T-cell (primary cell): ENCODE results near the gene RXRA. TPM values are rescaled to one million over a fixed set of nuclear protein-coding genes. Genes with fewer than 3 reads are reported as not detected.
A peak's percentile ranks its signal among the peaks of the same experiment; 100 is the strongest.

Source experiments
- ATAC-seq, 4 experiments: fragments of 200-7000 bp in 3 of 4; fragments of 150-1000 bp in 1 of 4; cut with Tn5 transposase; replicated peaks in 1 of 4; 1 replicate in 3 of 4; 2 replicates in 1 of 4; pipeline ENCODE4 v1.10.0; 2021; ENCODE audit warnings: moderate library complexity in 3 of 4, mild to moderate bottlenecking in 2 of 4, moderate number of reproducible peaks in 1 of 4
- CTCF ChIA-PET, 2 donors: fragments of 300-600 bp; sonication (Branson Sonifier 250); formaldehyde crosslinking; loops; one replicate each; lab custom pipeline; 2022; ENCODE audit warnings: antibody characterized with exemption in 2 of 2; lab: Charles Lee
- POLR2A ChIA-PET, 2 donors: fragments of 300-600 bp; sonication (Branson Sonifier 250); formaldehyde crosslinking; loops; one replicate each; lab custom pipeline; 2022; ENCODE audit warnings: antibody characterized with exemption in 2 of 2; lab: Charles Lee
- DNase-seq, 35 experiments: peaks; one replicate each; pipeline versions ENCODE4 v3.0.0 to v3.0.0-alpha.2; 2013 to 2023
- H3K27ac ChIP-seq: one replicate; pipeline ENCODE4 v1.5.1; 2013; ENCODE audit warnings: low read length
- H3K27me3 ChIP-seq, 2 experiments: replicated peaks in 1 of 2; 1 replicate in 1 of 2; 2 replicates in 1 of 2; pipeline versions ENCODE4 v1.6.1 to v1.7.0; 2013; ENCODE audit warnings: low read length in 1 of 2, mixed read lengths in 1 of 2; ENCODE audit not compliant: control insufficient read depth in 2 of 2, insufficient read depth in 2 of 2; ENCODE audit errors: extremely low read depth in 1 of 2
- H3K36me3 ChIP-seq, 2 donors: 1 replicate in 1 of 2; 2 replicates in 1 of 2; pipeline versions ENCODE4 v1.6.1 to v1.7.0; 2013; ENCODE audit warnings: low read length in 1 of 2; ENCODE audit not compliant: control insufficient read depth in 2 of 2, insufficient read depth in 1 of 2; ENCODE audit errors: extremely low read depth in 1 of 2
- H3K4me1 ChIP-seq, 2 experiments: 1 replicate in 1 of 2; 2 replicates in 1 of 2; pipeline versions ENCODE4 v1.6.1 to v1.7.0; 2013; ENCODE audit warnings: low read length in 2 of 2, mixed read lengths in 1 of 2; ENCODE audit not compliant: insufficient read depth in 2 of 2, control insufficient read depth in 1 of 2; ENCODE audit errors: extremely low read depth in 1 of 2
- H3K4me3 ChIP-seq, 2 donors: 1 replicate in 1 of 2; 2 replicates in 1 of 2; pipeline versions ENCODE4 v1.5.1 to v1.7.0; 2013; ENCODE audit warnings: mild to moderate bottlenecking in 2 of 2, low read length in 1 of 2, moderate library complexity in 1 of 2; ENCODE audit not compliant: control insufficient read depth in 1 of 2; ENCODE audit errors: extremely low read depth in 1 of 2
- H3K9me3 ChIP-seq: 2 replicates; pipeline ENCODE4 v1.7.0; 2013
- H3K27ac Mint-ChIP-seq, 2 donors: one replicate each; pipeline ENCODE4 v1.8.0; 2020 to 2021; ENCODE audit warnings: mild to moderate bottlenecking in 2 of 2, mixed read lengths in 2 of 2
- H3K27me3 Mint-ChIP-seq, 2 donors: one replicate each; pipeline ENCODE4 v1.8.0; 2021 to 2022; ENCODE audit warnings: mixed read lengths in 2 of 2
- H3K36me3 Mint-ChIP-seq: one replicate; pipeline ENCODE4 v1.8.0; 2021; ENCODE audit warnings: mixed read lengths
- H3K4me1 Mint-ChIP-seq, 3 donors: one replicate each; pipeline ENCODE4 v1.8.0; 2020 to 2022; ENCODE audit warnings: mixed read lengths in 3 of 3, mild to moderate bottlenecking in 1 of 3
- H3K4me3 Mint-ChIP-seq, 3 donors: one replicate each; pipeline ENCODE4 v1.8.0; 2020 to 2022; ENCODE audit warnings: mild to moderate bottlenecking in 3 of 3, mixed read lengths in 3 of 3, moderate library complexity in 3 of 3
- H3K9me3 Mint-ChIP-seq, 3 donors: one replicate each; pipeline ENCODE4 v1.8.0; 2020 to 2022; ENCODE audit warnings: mixed read lengths in 3 of 3
- WGBS: methylation state at CpG from one replicate; pipeline ENCODE4 v1.1.5; 2013; ENCODE audit warnings: missing lambda C conversion rate; ENCODE audit not compliant: insufficient coverage; 5-methylcytosine and 5-hydroxymethylcytosine counted together
- total RNA-seq, 35 experiments: library from RNA in 6 of 35; stranded (reverse) in 6 of 35; fragments of 120-200 nt in 1 of 35; gene quantifications; one replicate each; pipeline versions ENCODE4 v1.2.1 to v1.2.4 and lab custom pipeline; 2013 to 2026

RXRA gene
- total RNA-seq, 5 donors from 2014 or later (not counting 1 experiment from before 2014, with no cell fraction given) = 5.6 to 17.7 (median 14.5) TPM

- ATAC-seq (no peak), DNase-seq (no peak)
- Histone ChIP-seq H3K4me1 (peaks cover 25 to 59% of the 10 kb centered on the region in 2 experiments), H3K27me3 (peaks cover 0 to 3% of the 10 kb centered on the region in 2 experiments), H3K4me3 (no peak overlapping the region), H3K9me3 (no peaks in the 10 kb centered on the region), H3K36me3 (no peaks in the 10 kb centered on the region), H3K27ac (no peak overlapping the region)
- H3K9me3 Mint-ChIP-seq = no peaks in the 10 kb centered on the region
- POLR2A ChIA-PET = no interaction called here
- H3K27me3 Mint-ChIP-seq = no peaks in the 10 kb centered on the region
- CTCF ChIA-PET = no interaction called here
- H3K4me3 Mint-ChIP-seq = no peak overlapping the region
- WGBS = 90% methylated on average over 36 of the region's 38 CpGs
- peaks cover 31 to 50% (median 40%) of the 10 kb centered on the region in 3 donors for H3K4me1 Mint-ChIP-seq
- H3K36me3 Mint-ChIP-seq = no peaks in the 10 kb centered on the region
- H3K27ac Mint-ChIP-seq = peak overlapping the region in 1 of 2 donors; percentile 22
Measured at GRCh38 chr9:134386951-134387831, 60.9 kb downstream of the RXRA start.

- ATAC-seq (no peak), DNase-seq (no peak)
- H3K4me3 Mint-ChIP-seq = no peak overlapping the region
- Histone ChIP-seq H3K9me3 (no peaks in the 10 kb centered on the region), H3K4me1 (peaks cover 28 to 59% of the 10 kb centered on the region in 2 experiments), H3K36me3 (no peaks in the 10 kb centered on the region), H3K27me3 (peaks cover 0 to 2% of the 10 kb centered on the region in 2 experiments), H3K4me3 (no peak overlapping the region), H3K27ac (no peak overlapping the region)
- H3K4me1 Mint-ChIP-seq = peaks cover 34 to 50% (median 40%) of the 10 kb centered on the region in 3 donors
- H3K27me3 Mint-ChIP-seq = no peaks in the 10 kb centered on the region
- H3K9me3 Mint-ChIP-seq = no peaks in the 10 kb centered on the region
- peak overlapping the region in 1 of 2 donors; percentile 22 for H3K27ac Mint-ChIP-seq
- no peaks in the 10 kb centered on the region for H3K36me3 Mint-ChIP-seq
- ChIA-PET POLR2A (no interaction called here), CTCF (no interaction called here)
- 95% methylated on average over 15 of the region's 15 CpGs for WGBS
Measured at GRCh38 chr9:134388289-134388808, 62.1 kb downstream of the RXRA start.

GRCh38 chr9:134388976-134389375 is 62.7 kb downstream of the RXRA start:
- peaks cover 40 to 50% (median 42%) of the 10 kb centered on the region in 3 donors for H3K4me1 Mint-ChIP-seq
- H3K36me3 Mint-ChIP-seq = no peaks in the 10 kb centered on the region
- Histone ChIP-seq H3K36me3 (no peaks in the 10 kb centered on the region), H3K27ac (no peak overlapping the region), H3K4me3 (no peak overlapping the region), H3K4me1 (peaks cover 32 to 59% of the 10 kb centered on the region in 2 experiments), H3K27me3 (no peaks in the 10 kb centered on the region), H3K9me3 (no peaks in the 10 kb centered on the region)
- POLR2A ChIA-PET = no interaction called here
- no peak for ATAC-seq
- WGBS = 93% methylated on average over 17 of the region's 17 CpGs
- H3K9me3 Mint-ChIP-seq = peaks cover 0 to 2% (median under 1%) of the 10 kb centered on the region in 3 donors
- CTCF ChIA-PET = no interaction called here
- no peaks in the 10 kb centered on the region for H3K27me3 Mint-ChIP-seq
- no peak overlapping the region for H3K27ac Mint-ChIP-seq
- no peak for DNase-seq
- peak overlapping the region in 1 of 3 donors; percentile 8 for H3K4me3 Mint-ChIP-seq

GRCh38 chr9:134389642-134390041 is 63.4 kb downstream of the RXRA start:
- ChIA-PET POLR2A (no interaction called here), CTCF (interaction anchor here in 1 of 2 donors (0.7 kb wide), 1 partner anchor 53 kb away, joined by 3 read pairs; no protein-coding TSS in a partner anchor)
- Mint-ChIP-seq H3K4me1 (peaks cover 38 to 50% (median 47%) of the 10 kb centered on the region in 3 donors), H3K9me3 (peaks cover 0 to 3% (median 3%) of the 10 kb centered on the region in 3 donors), H3K4me3 (no peak overlapping the region), H3K36me3 (no peaks in the 10 kb centered on the region), H3K27ac (peak overlapping the region in 1 of 2 donors; percentile 11), H3K27me3 (no peaks in the 10 kb centered on the region)
- H3K36me3 ChIP-seq = no peaks in the 10 kb centered on the region
- DNase-seq (no peak), ATAC-seq (no peak)
- no peak overlapping the region for H3K4me3 ChIP-seq
- no peaks in the 10 kb centered on the region for H3K9me3 ChIP-seq
- 93% methylated on average over 11 of the region's 13 CpGs for WGBS
- H3K27ac ChIP-seq = no peak overlapping the region
- H3K27me3 ChIP-seq = no peaks in the 10 kb centered on the region
- H3K4me1 ChIP-seq = peaks cover 32 to 53% of the 10 kb centered on the region in 2 experiments

- peaks cover 40 to 56% (median 47%) of the 10 kb centered on the region in 3 donors for H3K4me1 Mint-ChIP-seq
- peak overlapping the region in 1 of 2 donors; percentile 44 for H3K4me3 ChIP-seq
- H3K27ac Mint-ChIP-seq = peak overlapping the region; percentile 95 to 96
- peaks cover 0 to 3% (median 3%) of the 10 kb centered on the region in 3 donors for H3K9me3 Mint-ChIP-seq
- no peaks in the 10 kb centered on the region for H3K9me3 ChIP-seq
- DNase-seq (peak; percentile 36 to 88 (median 74)), ATAC-seq (peak; percentile 44 to 68 (median 59))
- no peaks in the 10 kb centered on the region for H3K36me3 Mint-ChIP-seq
- ChIA-PET POLR2A (no interaction called here), CTCF (interaction anchor here in 1 of 2 donors (0.8 to 1.5 kb wide), 2 partner anchors 11 to 52 kb away, joined by 4 read pairs; no protein-coding TSS in a partner anchor)
- peak overlapping the region; percentile 99 for H3K27ac ChIP-seq
- no peaks in the 10 kb centered on the region for H3K27me3 Mint-ChIP-seq
- 9% methylated on average over 17 of the region's 17 CpGs for WGBS
- no peaks in the 10 kb centered on the region for H3K27me3 ChIP-seq
- H3K36me3 ChIP-seq = no peaks in the 10 kb centered on the region
- peaks cover 32 to 54% of the 10 kb centered on the region in 2 experiments for H3K4me1 ChIP-seq
- peak overlapping the region; percentile 65 to 75 (median 75) for H3K4me3 Mint-ChIP-seq
Measured at GRCh38 chr9:134390537-134390936, 64.3 kb downstream of the RXRA start.

GRCh38 chr9:134390947-134391318 is 64.7 kb downstream of the RXRA start:
- H3K4me1 ChIP-seq = peaks cover 32 to 58% of the 10 kb centered on the region in 2 experiments
- no peaks in the 10 kb centered on the region for H3K27me3 Mint-ChIP-seq
- H3K4me3 ChIP-seq = peak overlapping the region; percentile 17 to 44
- H3K4me3 Mint-ChIP-seq = peak overlapping the region; percentile 65 to 75 (median 75)
- H3K9me3 Mint-ChIP-seq = peaks cover 0 to 3% (median 3%) of the 10 kb centered on the region in 3 donors
- H3K27ac Mint-ChIP-seq = peak overlapping the region; percentile 95 to 96
- H3K27me3 ChIP-seq = no peaks in the 10 kb centered on the region
- H3K36me3 ChIP-seq = no peaks in the 10 kb centered on the region
- H3K27ac ChIP-seq = peak overlapping the region; percentile 99
- ATAC-seq (peak in 2 of 4 experiments; percentile 4 to 5), DNase-seq (peak in 2 of 35 experiments; percentile 19 to 24)
- no peaks in the 10 kb centered on the region for H3K9me3 ChIP-seq
- WGBS = 23% methylated on average over 11 of the region's 11 CpGs
- POLR2A ChIA-PET = no interaction called here
- CTCF ChIA-PET = interaction anchor here in 1 of 2 donors (0.8 to 1.5 kb wide), 2 partner anchors 11 to 51 kb away, joined by 4 read pairs; no protein-coding TSS in a partner anchor
- no peaks in the 10 kb centered on the region for H3K36me3 Mint-ChIP-seq
- H3K4me1 Mint-ChIP-seq = peaks cover 43 to 60% (median 47%) of the 10 kb centered on the region in 3 donors
